SK-N-SH treated with all-trans-retinoic acid at 6 μM for 48 hours (cell line): ENCODE data around the gene SIN3A.
"Not testable (repeated sequence)": the region's sequence is repeated elsewhere in the genome, so short reads cannot be mapped to it uniquely, and the experiment has no call there.

Experiments used
- ATAC-seq: fragments of 200-7000 bp; cut with Tn5 transposase; 3 replicates; pipeline ENCODE4 v1.9.1; 2020; ENCODE audit warnings: mild to moderate bottlenecking, moderate library complexity
- ARNTL ChIP-seq: fragments of 450-650 bp; formaldehyde crosslinking; IDR thresholded peaks from 2 replicates; pipeline ENCODE4 v1.5.0; 2020; ENCODE audit warnings: low read depth, mild to moderate bottlenecking, moderate library complexity, borderline replicate concordance
- ESRRG ChIP-seq: fragments of 250-450 bp; sonication (Bioruptor Pico); IDR thresholded peaks from 2 replicates; pipeline ENCODE4 v1.6.1; 2021; ENCODE audit warnings: mild to moderate bottlenecking
- GLIS3 ChIP-seq: fragments of 250-450 bp; sonication (Bioruptor Pico); IDR thresholded peaks from 2 replicates; pipeline ENCODE4 v1.5.0; 2020; ENCODE audit warnings: mild to moderate bottlenecking, moderate library complexity
- OSR1 ChIP-seq: fragments of 250-450 bp; sonication (Bioruptor Pico); IDR thresholded peaks from 2 replicates; pipeline ENCODE4 v1.8.0; 2022; ENCODE audit warnings: moderate library complexity, mild to moderate bottlenecking, inconsistent platforms
- PPARA ChIP-seq: fragments of 250-450 bp; sonication (Bioruptor Pico); IDR thresholded peaks from 2 replicates; pipeline ENCODE4 v1.5.0; 2020; ENCODE audit warnings: mild to moderate bottlenecking, borderline replicate concordance
- RARB ChIP-seq: fragments of 250-450 bp; sonication (Bioruptor Pico); IDR thresholded peaks from 2 replicates; pipeline ENCODE4 v1.8.0; 2021; ENCODE audit warnings: mild to moderate bottlenecking, moderate library complexity
- SNAI2 ChIP-seq: fragments of 250-450 bp; sonication (Bioruptor Pico); IDR thresholded peaks from 2 replicates; pipeline ENCODE4 v1.5.0; 2020; ENCODE audit warnings: mild to moderate bottlenecking, moderate library complexity
- TOX ChIP-seq: fragments of 250-450 bp; sonication (Bioruptor Pico); IDR thresholded peaks from 2 replicates; pipeline ENCODE4 v1.8.0; 2021; ENCODE audit warnings: mild to moderate bottlenecking, moderate library complexity, borderline replicate concordance
- ZC3H10 ChIP-seq: fragments of 250-450 bp; sonication (Bioruptor Pico); IDR thresholded peaks from 2 replicates; pipeline ENCODE4 v1.5.1; 2021; ENCODE audit warnings: mild to moderate bottlenecking, moderate library complexity
- ZFP3 ChIP-seq: fragments of 250-450 bp; sonication (Bioruptor Pico); IDR thresholded peaks from 2 replicates; pipeline ENCODE4 v1.5.0; 2020; ENCODE audit warnings: mild to moderate bottlenecking, moderate library complexity
- ZNF565 ChIP-seq: fragments of 450-650 bp; formaldehyde crosslinking; conservative IDR thresholded peaks from 2 replicates; pipeline ENCODE4 v1.5.0; 2020; ENCODE audit warnings: low read depth, mild to moderate bottlenecking, moderate library complexity
- ZNF70 ChIP-seq: fragments of 450-650 bp; formaldehyde crosslinking; IDR thresholded peaks from 2 replicates; pipeline ENCODE4 v1.5.0; 2020; ENCODE audit warnings: mild to moderate bottlenecking, moderate library complexity
- TF ChIP-seq, protein P1 (sequence below): fragments of 250-450 bp; sonication (Bioruptor Pico); IDR thresholded peaks from 2 replicates; pipeline ENCODE4 v1.5.1; 2020; ENCODE audit warnings: low read depth, mild to moderate bottlenecking, moderate library complexity
- TF ChIP-seq, protein P2 (sequence below): fragments of 250-450 bp; sonication (Bioruptor Pico); IDR thresholded peaks from 2 replicates; pipeline ENCODE4 v1.5.0; 2020; ENCODE audit warnings: mild to moderate bottlenecking, moderate library complexity
- TF ChIP-seq, protein P3 (sequence below): fragments of 250-450 bp; sonication (Bioruptor Pico); IDR thresholded peaks from 2 replicates; pipeline ENCODE4 v1.5.1; 2021; ENCODE audit warnings: mild to moderate bottlenecking, moderate library complexity

The SIN3A gene

DNA sequence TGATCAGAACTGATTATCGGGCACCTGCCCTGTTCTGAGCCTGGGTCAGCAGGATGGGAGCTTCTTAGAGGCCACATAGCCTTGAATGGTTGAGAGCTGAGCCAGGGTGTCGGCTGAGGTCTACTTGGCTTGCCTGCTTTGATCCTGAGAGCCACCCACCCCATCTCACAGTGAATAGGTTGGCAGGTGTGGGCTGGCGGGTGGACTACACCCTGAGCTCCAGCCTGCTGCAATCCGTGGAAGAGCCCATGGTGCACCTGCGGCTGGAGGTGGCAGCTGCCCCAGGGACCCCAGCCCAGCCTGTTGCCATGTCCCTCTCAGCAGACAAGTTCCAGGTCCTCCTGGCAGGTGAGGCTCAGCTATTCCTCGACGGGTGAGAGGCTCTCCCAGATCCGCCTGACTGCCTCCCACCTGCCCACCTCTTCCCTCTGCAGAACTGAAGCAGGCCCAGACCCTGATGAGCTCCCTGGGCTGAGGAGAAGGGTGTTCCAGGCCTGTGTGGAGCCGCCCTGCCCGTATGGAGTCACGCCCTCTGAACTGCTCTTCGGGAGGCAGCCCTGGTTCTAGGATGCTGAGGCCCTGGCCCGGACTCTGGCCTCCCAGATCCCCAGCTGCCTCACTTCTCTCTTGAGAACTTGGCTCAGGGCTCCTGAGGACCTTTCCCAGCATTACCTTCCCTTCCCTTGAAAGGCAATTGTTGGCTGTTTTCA is 111.8 kb downstream of the SIN3A start:
- no peak for ATAC-seq
- no peak for TF ChIP-seq TOX
- TF ChIP-seq ZNF565 (CRISPR knock-in tag), result no peak
- TF ChIP-seq, protein P1, sequence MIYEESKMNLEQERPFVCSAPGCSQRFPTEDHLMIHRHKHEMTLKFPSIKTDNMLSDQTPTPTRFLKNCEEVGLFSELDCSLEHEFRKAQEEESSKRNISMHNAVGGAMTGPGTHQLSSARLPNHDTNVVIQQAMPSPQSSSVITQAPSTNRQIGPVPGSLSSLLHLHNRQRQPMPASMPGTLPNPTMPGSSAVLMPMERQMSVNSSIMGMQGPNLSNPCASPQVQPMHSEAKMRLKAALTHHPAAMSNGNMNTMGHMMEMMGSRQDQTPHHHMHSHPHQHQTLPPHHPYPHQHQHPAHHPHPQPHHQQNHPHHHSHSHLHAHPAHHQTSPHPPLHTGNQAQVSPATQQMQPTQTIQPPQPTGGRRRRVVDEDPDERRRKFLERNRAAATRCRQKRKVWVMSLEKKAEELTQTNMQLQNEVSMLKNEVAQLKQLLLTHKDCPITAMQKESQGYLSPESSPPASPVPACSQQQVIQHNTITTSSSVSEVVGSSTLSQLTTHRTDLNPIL (CRISPR knock-in tag), result no peak
- no peak for TF ChIP-seq SNAI2 (CRISPR knock-in tag)

DNA sequence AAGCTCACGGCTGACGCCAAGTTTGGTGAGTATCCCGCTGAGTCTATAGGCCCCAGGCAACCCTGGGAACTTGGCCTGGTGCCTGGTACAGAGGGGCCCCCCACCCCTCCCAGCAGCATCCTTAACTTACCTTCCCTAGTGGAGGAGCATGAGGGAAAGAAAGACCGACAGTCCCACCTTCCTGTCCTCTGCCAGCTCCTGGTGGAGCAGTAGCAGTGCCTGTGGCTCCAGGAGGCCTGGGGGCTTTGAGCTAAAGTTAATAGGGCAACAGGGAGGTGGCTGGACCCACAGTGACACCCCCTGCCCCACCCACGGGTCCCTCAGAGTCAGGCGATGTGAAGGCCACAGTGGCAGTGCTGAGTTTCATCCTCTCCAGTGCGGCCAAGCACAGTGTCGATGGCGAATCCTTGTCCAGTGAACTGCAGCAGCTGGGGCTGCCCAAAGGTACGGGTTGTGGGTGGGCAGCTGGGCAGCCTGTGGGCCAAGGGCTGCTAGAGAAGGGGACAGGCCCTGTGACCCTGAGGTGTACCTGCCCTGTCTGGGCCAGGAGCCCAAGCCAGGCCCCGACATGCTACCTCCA is 112.7 kb downstream of the SIN3A start:
- TF ChIP-seq SNAI2 (CRISPR knock-in tag) (no peak), ZFP3 (CRISPR knock-in tag) (no peak), OSR1 (CRISPR knock-in tag) (no peak), GLIS3 (no peak), ESRRG (CRISPR knock-in tag) (no peak), RARB (no peak), TOX (no peak), ZC3H10 (no peak), ZNF70 (CRISPR knock-in tag) (no peak), PPARA (CRISPR knock-in tag) (no peak)
- TF ChIP-seq, protein P2, sequence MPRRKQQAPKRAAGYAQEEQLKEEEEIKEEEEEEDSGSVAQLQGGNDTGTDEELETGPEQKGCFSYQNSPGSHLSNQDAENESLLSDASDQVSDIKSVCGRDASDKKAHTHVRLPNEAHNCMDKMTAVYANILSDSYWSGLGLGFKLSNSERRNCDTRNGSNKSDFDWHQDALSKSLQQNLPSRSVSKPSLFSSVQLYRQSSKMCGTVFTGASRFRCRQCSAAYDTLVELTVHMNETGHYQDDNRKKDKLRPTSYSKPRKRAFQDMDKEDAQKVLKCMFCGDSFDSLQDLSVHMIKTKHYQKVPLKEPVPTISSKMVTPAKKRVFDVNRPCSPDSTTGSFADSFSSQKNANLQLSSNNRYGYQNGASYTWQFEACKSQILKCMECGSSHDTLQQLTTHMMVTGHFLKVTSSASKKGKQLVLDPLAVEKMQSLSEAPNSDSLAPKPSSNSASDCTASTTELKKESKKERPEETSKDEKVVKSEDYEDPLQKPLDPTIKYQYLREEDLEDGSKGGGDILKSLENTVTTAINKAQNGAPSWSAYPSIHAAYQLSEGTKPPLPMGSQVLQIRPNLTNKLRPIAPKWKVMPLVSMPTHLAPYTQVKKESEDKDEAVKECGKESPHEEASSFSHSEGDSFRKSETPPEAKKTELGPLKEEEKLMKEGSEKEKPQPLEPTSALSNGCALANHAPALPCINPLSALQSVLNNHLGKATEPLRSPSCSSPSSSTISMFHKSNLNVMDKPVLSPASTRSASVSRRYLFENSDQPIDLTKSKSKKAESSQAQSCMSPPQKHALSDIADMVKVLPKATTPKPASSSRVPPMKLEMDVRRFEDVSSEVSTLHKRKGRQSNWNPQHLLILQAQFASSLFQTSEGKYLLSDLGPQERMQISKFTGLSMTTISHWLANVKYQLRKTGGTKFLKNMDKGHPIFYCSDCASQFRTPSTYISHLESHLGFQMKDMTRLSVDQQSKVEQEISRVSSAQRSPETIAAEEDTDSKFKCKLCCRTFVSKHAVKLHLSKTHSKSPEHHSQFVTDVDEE (CRISPR knock-in tag), result no peak
- TF ChIP-seq, protein P3, sequence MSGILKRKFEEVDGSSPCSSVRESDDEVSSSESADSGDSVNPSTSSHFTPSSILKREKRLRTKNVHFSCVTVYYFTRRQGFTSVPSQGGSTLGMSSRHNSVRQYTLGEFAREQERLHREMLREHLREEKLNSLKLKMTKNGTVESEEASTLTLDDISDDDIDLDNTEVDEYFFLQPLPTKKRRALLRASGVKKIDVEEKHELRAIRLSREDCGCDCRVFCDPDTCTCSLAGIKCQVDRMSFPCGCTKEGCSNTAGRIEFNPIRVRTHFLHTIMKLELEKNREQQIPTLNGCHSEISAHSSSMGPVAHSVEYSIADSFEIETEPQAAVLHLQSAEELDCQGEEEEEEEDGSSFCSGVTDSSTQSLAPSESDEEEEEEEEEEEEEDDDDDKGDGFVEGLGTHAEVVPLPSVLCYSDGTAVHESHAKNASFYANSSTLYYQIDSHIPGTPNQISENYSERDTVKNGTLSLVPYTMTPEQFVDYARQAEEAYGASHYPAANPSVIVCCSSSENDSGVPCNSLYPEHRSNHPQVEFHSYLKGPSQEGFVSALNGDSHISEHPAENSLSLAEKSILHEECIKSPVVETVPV (CRISPR knock-in tag), result no peak
- ATAC-seq, result no peak

DNA sequence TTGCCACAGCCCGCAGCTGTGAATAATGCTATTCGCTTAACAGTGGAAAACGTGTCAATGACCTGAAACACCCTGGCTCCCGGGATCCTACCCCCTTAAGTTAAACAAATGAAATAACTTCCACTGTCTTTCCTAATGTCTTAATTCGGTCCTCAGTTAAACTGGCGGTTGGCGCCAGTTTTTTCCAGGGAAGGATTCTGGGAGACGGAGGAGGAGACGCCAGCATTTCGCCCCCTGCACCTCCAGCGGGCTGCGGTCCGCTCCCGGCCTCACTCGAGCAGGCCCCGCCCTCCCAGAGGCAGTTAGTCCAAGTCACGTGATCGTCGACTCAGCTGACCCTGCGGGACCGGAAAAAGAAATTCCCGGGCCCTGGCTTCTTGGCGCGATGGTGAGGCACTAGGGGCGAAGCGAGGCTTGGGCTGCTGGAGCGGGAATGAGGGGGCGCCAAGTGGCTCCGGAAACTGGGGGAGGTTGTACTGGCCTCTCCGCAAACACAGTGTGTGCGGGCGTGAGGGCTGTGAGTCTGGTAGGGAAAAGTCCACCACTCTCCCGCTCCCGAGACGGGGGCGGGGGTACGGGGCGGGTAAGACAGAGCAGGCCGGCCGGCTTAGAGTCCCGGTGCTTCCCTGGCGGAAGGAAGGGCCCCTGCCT is 115.7 kb downstream of the SIN3A start, which contains the start of gene COMMD4:
COMMD4 (plus strand) TSS at position 359 of the 651 bp plus-strand sequence; CDS start at position 386, 27 bp downstream.
- TF ChIP-seq, protein P1 (CRISPR knock-in tag), result no peak
- TF ChIP-seq ZFP3 (CRISPR knock-in tag) (peak; percentile 65; the same call in 1 of the 2 replicates), ZNF70 (CRISPR knock-in tag) (no peak)
- TF ChIP-seq, all 23 proteins: peak for 1
- ATAC-seq, result peak; percentile 93

DNA sequence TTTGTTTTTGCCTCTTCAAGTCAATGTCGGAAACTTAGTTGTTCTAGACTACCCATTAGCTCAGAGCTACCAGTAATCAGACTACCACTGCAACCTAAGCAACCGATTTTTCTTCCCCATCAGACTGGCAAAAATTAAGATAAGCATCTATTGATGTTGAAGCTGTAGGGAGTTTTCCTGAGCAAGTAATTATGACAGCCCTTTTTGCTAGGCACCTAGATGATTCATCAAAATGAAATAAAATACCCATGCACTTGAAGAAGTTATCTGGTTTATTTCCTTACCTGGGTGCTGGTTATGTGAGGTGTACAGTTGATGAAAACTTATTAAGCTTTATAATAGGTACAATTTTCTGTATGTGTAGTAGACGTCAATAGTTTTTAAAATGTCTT is 116.2 kb downstream of the SIN3A start:
- TF ChIP-seq SNAI2 (CRISPR knock-in tag), result no peak
- no peak for TF ChIP-seq ARNTL (CRISPR knock-in tag)
- no peak for TF ChIP-seq ZNF565 (CRISPR knock-in tag)
- no peak for TF ChIP-seq RARB
- ATAC-seq, result no peak

DNA sequence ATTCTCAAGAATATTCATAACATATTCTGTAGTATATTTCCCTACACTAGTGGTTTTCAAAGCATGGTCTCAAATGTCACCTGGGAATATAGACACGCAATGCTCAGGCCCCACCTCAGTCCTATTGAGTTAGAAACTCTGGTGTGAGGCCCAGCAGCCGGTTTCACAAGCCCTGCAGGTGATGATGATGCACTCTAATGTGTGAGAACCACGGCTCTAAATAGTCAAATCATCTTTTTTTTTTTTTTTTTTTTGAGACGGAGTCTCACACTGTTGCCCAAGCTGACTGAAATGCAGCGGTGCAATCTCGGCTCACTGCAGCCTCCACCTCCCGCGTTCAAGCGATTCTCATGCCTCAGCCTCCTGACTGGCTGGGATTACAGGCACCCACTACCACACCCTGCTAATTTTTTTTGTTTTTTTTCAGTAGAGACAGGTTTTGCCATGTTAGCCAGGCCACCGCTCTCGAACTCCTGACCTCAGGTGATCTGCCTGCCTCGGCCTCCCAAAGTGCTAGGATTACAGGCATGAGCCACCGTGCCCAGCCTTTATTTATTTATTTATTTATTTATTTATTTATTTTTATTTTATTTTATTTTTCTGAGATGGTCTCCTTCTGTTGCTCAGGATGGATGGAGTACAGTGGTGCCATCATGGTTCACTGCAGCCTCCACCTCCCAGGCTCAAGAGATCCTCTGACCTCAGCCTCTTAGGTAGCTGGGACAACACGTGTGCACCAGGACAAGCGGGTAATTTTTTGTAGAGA is 117.7 kb downstream of the SIN3A start:
- not testable (repeated sequence) for ATAC-seq

DNA sequence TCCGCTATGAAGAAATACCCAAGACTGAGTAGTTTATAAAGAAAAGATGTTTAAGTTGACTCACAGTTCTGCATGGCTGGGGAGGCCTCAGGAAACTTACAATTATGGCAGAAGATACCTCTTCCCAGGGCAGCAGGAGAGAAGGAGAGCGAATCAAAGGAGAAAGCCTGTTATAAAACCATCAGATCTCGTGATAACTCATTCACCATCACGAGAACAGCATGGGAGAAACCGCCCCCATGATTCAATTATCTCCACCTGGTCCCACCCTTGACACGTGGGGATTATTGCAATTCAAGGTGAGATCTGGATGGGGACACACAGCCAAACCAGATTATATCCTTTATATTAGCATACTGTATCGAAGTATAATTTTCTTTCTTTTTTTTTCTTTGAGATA is 119.4 kb downstream of the SIN3A start:
- ATAC-seq, result not testable (repeated sequence)
